Left ventricle myocardium inferior (tissue), 1 donor: ENCODE measurements around the gene DHRSX. TPM values are rescaled to one million over a fixed set of nuclear protein-coding genes. Genes with fewer than 3 reads are reported as not detected.
"Not testable (repeated sequence)": the region's sequence is repeated elsewhere in the genome, so short reads cannot be mapped to it uniquely, and the experiment has no call there.

Source experiments
- DNase-seq: peaks from one replicate; pipeline ENCODE4 v3.0.0-alpha.2; 2020
- H3K27ac ChIP-seq: fragments of 200-600 bp; replicated peaks from 2 replicates; pipeline ENCODE4 v1.8.0; 2021
- H3K27me3 ChIP-seq: fragments of 200-600 bp; 2 replicates; pipeline ENCODE4 v1.8.0; 2021; ENCODE audit warnings: low read depth
- H3K36me3 ChIP-seq: fragments of 200-600 bp; 2 replicates; pipeline ENCODE4 v1.8.0; 2021
- H3K4me1 ChIP-seq: fragments of 200-600 bp; 2 replicates; pipeline ENCODE4 v1.8.0; 2021
- H3K4me3 ChIP-seq: fragments of 200-600 bp; 2 replicates; pipeline ENCODE4 v1.8.0; 2021; ENCODE audit warnings: mild to moderate bottlenecking, moderate library complexity
- H3K9me3 ChIP-seq: fragments of 200-600 bp; replicated peaks from 2 replicates; pipeline ENCODE4 v1.8.0; 2021
- intact Hi-C: fragments of 100-400 bp; cut with micrococcal nuclease; formaldehyde crosslinking; loops from one replicate; pipeline ENCODE4 v1.11.0; 2022
- total RNA-seq: library from RNA; stranded (reverse); fragmentation: NEBNext Ultra II Directional; extraction: Animal tissue kit (Norgen Biotek cat#: 25700); gene quantifications from one replicate; pipeline ENCODE4 v1.2.1, GENCODE V29; 2021
- TF ChIP-seq, protein P1 (sequence below): fragments of 200-600 bp; IDR thresholded peaks from 2 replicates; pipeline ENCODE4 v1.8.0; 2021; ENCODE audit warnings: antibody characterized with exemption, mild to moderate bottlenecking, borderline replicate concordance
- donor health status: DM: no; HTN: yes; CAD: no; lungs with severe emphysema.

Gene DHRSX
- total RNA-seq, 1 donor from 2014 or later = 35.3 TPM

DNA sequence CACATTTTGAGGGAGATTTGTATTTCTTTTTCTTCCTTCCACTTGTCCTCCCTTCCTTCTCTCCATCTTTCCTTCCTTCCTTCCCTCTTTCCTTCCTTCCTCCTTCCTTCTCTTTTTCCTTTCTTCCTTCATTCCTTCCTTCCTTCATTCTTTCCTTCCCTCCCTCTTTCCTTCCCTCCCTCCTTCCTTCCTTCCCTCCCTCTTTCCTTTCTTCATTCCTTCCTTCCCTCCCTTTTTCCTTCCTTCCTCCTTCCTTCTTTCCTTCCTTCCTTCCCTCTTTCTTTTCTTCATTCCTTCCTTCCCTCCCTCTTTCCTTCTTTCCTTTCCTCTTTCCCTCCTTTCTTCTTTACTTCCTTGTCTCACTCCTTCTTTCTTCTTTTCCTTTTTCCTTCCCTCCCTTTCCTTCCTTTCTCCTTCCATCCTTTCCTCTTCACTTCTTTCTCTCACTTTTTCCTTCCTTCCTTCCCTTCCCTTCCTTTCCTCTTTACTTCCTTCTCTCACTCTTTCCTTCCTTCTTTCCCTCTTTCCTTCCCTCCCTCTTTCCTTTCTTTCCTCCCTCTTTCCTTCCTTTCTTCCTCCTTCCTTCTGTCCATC is 74.4 kb downstream of the DHRSX start:
- H3K4me1 ChIP-seq = peaks cover 6% of the 10 kb centered on the region
- H3K9me3 ChIP-seq = peaks cover 7% of the 10 kb centered on the region
- TF ChIP-seq, protein P1, sequence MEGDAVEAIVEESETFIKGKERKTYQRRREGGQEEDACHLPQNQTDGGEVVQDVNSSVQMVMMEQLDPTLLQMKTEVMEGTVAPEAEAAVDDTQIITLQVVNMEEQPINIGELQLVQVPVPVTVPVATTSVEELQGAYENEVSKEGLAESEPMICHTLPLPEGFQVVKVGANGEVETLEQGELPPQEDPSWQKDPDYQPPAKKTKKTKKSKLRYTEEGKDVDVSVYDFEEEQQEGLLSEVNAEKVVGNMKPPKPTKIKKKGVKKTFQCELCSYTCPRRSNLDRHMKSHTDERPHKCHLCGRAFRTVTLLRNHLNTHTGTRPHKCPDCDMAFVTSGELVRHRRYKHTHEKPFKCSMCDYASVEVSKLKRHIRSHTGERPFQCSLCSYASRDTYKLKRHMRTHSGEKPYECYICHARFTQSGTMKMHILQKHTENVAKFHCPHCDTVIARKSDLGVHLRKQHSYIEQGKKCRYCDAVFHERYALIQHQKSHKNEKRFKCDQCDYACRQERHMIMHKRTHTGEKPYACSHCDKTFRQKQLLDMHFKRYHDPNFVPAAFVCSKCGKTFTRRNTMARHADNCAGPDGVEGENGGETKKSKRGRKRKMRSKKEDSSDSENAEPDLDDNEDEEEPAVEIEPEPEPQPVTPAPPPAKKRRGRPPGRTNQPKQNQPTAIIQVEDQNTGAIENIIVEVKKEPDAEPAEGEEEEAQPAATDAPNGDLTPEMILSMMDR = no peak
- no peaks in the 10 kb centered on the region for H3K27me3 ChIP-seq
- H3K27ac ChIP-seq = no peak overlapping the region
- H3K36me3 ChIP-seq = peaks cover 48% of the 10 kb centered on the region
- no peak overlapping the region for H3K4me3 ChIP-seq
- no peak for DNase-seq
- intact Hi-C loops = no loop called here

DNA sequence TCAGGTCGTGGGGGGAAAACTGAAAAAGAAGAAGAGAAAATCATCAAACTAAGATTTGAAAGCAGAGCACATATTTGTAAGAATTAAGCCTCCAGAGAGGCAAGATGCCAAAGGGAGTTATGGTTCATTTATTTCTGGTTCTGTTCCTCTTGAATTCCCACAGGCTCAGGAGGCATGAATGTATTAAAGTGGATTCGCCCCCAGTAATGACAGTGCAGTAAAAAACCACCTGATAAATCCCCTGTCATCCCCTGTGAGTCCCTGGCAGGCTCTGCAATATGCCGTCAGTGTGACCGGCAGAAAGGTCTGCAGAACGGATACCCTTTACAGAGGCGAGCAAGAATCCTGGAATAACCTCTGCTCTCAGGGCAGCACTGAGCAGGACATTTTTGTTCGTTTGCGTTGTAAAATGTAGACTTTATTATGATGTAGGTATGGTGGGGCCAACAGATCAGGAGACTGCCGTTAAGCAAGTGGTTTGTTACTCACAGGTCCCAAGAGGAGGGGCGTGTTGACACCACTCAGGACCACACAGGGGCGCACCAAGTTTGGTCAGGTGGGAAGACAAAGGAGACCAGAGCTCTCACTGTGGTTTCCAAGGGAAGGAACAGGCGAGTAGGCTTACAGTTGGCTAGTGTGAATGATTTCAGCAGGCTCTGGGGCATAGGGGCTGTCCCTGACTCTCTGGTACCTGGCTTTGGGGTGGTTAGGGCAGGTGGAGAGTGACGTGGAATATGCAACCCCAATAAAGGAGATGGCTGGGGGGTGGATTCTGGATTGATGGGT is 75.3 kb downstream of the DHRSX start:
- DNase-seq = no peak
- TF ChIP-seq, protein P1 = no peak
- peaks cover 6% of the 10 kb centered on the region for H3K4me1 ChIP-seq
- no peak overlapping the region for H3K4me3 ChIP-seq
- H3K27ac ChIP-seq = no peak overlapping the region
- peaks cover 7% of the 10 kb centered on the region for H3K9me3 ChIP-seq
- intact Hi-C loops = no loop called here
- H3K27me3 ChIP-seq = no peaks in the 10 kb centered on the region
- H3K36me3 ChIP-seq = peaks cover 54% of the 10 kb centered on the region

GRCh38 chrX:2424317-2424716 is 76.5 kb downstream of the DHRSX start:
- TF ChIP-seq, protein P1 = no peak
- Histone ChIP-seq H3K36me3 (peaks cover 51% of the 10 kb centered on the region), H3K9me3 (peaks cover 7% of the 10 kb centered on the region), H3K4me1 (peaks cover 6% of the 10 kb centered on the region), H3K4me3 (no peak overlapping the region), H3K27me3 (no peaks in the 10 kb centered on the region), H3K27ac (no peak overlapping the region)
- intact Hi-C loops = no loop called here
- no peak for DNase-seq

DNA sequence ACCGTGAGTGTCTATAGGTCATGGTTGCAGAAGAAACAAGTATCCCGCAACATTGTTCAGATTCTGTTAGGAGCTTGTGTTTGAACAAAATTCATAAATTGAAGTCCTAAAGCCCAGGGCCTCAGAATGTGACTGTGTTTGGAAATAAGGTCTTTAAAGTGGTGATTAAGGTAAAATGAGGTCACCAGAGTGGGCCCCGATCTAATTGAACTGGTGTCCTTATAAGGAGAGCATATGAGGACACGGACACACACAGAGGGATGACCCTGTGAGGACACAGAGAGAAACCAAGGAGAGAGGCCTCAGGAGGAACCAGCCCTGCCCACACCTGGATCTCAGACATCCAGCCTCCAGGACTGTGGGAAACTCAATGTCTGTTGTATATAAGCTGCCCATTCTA is 76.9 kb downstream of the DHRSX start:
- DNase-seq = no peak
- TF ChIP-seq, protein P1 = no peak
- intact Hi-C loops = no loop called here
- Histone ChIP-seq H3K36me3 (peaks cover 51% of the 10 kb centered on the region), H3K4me1 (peaks cover 6% of the 10 kb centered on the region), H3K9me3 (peaks cover 7% of the 10 kb centered on the region), H3K4me3 (no peak overlapping the region), H3K27me3 (no peaks in the 10 kb centered on the region), H3K27ac (no peak overlapping the region)

GRCh38 chrX:2423282-2423681 is 77.5 kb downstream of the DHRSX start:
- Histone ChIP-seq H3K36me3 (peaks cover 51% of the 10 kb centered on the region), H3K27ac (no peak overlapping the region), H3K27me3 (no peaks in the 10 kb centered on the region), H3K4me3 (no peak overlapping the region), H3K4me1 (peaks cover 6% of the 10 kb centered on the region), H3K9me3 (peaks cover 5% of the 10 kb centered on the region)
- TF ChIP-seq, protein P1 = no peak
- DNase-seq = no peak
- intact Hi-C loops = no loop called here

DNA sequence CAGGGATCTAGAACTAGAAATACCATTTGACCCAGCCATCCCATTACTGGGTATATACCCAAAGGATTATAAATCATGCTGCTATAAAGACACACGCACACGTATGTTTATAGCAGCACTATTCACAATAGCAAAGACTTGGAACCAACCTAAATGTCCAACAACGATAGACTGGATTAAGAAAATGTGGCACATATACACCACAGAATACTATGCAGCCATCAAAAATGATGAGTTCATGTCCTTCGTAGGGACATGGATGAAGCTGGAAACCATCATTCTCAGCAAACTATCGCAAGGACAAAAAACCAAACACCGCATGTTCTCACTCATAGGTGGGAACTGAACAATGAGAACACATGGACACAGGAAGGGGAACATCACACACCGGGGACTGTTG is 81.4 kb downstream of the DHRSX start:
- intact Hi-C loops, H3K27me3 ChIP-seq, DNase-seq, H3K4me1 ChIP-seq, H3K27ac ChIP-seq, H3K9me3 ChIP-seq, H3K4me3 ChIP-seq: not testable (repeated sequence)
- peaks cover 39% of the 10 kb centered on the region for H3K36me3 ChIP-seq
